GM21515 (cell line): ENCODE data around the gene GIPC3.
"Not testable (repeated sequence)": the region's sequence is repeated elsewhere in the genome, so short reads cannot be mapped to it uniquely, and the experiment has no call there.

Source experiments
- ATAC-seq: cut with Tn5 transposase; IDR thresholded peaks from one replicate; pipeline ENCODE4 v1.9.1; 2021; ENCODE audit not compliant: unreplicated experiment

GIPC3 gene

DNA sequence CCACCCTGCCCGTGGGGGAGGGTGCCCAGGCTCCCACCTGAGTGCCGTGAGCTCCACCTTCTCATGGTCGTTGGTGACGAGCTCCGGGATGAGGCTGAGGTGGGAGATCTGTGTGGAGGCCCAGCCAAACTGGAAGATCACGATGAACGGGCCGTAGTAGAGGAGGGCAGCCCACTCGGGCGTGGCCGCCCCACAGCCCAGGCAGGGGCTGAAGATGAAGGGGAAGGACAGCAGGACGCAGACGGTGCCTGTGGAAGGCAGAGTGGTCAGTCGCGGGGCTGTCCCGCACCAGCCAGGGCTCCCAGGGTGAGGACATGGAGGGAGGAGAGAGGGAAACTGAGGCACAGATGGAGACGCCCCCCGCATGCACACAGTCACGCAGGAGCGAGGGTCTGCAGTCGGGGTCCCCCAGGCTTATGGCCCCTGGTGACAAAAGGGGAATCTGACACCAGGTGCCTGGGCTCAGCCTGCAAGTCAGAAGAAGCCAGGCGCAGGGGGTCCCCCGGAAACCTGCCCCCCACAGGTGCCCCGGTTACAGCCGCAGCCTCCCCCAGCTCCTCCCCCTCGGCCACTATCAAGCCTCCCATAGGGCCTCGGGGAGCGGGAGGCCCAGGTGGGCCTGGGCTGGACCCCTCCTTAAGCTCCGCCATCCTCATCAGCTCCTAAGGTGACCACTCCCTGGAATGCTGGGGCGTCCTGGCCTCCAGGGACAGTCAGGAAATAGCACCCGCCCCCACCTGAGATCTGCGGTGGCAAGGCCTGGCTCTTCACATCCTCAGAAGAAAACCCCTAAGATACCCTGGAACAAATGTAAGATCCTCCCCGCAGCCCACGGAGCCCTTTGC is 34.1 kb upstream of the GIPC3 start:
- no peak for ATAC-seq

DNA sequence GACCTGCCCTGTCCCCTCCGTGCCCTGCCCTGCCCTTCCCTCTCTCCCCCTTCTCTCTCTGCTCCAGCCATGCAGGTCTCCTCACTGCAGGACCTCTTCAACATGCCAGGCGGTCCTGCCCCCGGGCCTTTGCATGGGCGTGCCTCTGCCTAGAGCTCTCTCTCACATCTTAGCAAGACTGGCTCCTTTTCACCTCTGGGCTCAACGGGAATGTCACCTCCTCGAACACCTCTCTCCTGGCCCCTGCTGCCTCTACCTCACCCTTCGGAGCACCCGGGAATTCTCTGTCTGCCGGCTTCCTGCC is 33.5 kb upstream of the GIPC3 start:
- no peak for ATAC-seq

DNA sequence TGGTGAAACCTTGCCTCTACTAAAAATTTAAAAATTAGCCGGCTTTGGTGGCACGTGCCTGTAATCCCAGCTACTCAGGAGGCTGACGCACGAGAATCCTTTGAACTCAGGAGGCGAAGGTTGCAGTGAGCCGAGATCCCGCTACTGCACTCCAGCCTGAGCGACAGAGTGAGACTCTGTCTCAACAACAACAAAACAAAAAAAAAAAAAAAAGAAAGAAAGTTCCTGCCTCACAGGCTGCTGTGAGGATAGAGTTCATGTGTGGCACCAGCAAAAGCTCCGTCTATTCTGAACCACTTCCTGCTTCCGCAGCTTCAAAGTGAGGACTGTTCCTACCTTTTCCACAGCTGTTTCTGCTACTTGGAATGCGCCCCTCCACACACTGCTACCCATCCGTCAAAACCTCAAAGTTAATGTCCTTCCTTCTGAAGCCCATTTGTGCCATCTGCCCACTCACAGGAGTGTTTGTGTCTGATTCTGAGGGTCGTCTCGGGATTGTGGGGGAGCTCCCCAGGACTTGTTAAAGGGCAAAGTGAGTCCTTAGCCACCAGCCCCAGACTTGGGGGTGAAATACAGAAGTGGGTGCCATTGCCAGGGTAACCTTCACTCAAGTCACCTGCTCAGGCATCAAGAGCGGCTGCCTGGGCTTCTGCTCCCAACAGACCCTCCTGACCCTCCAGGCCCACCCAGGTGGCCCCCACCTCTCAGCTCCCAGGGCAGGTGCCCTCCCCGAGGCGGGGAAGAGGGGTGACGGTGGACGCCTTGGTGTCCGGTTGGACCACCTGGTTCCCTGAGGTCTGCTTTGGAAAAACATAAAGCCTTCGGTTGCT is 30.8 kb upstream of the GIPC3 start:
- ATAC-seq: no peak

DNA sequence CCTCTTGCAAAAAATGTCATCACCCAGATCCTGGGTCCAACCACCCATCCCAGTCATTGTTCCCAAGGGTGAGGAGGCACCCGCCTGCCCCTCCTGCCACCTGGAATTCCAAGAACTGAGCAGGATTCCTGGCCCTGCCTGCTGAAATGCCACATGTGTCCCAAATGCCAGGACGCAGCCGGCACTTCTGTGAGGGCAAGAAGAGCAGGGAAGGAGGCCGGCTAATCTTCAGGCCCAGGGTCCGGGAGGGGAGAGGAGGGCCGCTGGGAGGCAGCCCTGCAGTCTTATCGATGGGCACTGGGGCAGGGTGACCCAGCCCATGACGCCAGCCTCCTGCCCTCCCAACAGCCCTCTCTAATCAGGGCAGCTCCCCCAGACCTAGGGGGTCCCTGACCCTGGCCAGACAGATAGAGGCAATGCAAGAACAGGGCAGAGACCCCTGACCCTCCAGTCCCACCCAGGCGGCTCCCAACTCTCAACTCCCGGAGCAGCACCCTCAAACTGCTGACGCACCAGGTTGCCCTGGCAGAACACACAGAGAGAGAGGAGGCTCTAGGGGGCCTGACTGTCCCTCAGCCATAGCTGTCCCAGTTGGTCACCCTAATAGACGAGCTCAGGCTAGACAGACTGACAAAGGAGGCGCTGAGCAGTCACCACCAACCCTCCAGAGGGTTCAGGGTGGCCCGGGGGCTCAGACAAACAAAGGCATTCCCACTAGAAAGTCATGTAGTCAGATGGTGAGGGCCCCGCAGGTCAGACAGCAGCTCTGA is 29.4 kb upstream of the GIPC3 start:
- ATAC-seq: no peak

DNA sequence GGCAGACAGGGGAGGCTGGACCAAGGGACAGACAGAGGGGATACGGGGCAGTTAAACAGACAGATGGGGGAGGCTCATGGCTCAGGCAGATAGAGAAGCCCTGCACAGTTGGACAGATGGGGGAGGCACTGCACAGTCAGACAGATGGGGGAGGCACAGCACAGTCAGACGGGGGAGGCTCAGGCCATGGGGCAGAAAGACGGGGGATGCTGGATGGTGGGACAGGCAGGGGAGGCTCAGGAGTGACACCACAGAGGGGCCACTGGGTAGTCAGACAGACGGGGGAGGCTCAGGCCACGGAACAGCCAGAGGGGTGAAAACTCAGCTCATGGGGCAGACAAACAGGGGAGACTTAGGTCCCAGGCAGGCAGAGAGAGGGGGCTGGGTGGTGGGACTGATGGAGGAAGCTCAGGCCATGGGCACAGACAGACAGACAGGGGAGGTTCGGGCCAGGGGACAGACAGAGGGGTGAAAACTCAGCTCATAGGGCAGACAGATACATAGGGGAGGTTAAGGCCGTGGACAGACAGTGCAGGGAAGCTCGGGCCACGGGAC is 28.8 kb upstream of the GIPC3 start:
- peak; percentile 2 for ATAC-seq

DNA sequence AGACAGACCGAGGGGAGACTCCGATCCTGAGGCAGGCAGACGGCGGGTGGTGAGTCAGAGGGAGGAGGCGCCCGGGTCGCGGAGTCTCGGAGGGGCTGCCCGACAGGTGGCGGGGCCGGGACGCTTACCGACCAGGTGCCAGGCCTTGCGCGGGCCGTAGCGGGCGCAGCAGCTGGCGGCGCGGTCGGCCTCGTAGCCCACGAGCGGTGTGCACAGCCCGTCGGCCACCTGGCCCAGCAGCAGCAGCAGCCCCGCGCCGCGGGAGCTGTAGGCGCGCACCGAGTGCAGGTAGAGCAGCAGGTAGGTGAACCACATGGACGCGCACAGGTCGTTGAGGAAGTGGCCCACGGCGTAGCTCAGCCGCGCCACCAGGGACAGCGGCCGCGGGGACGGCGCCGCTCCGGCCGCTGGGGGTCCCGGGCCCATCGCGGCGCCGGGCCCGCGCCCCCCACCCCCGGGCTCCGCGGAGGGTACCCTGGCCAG is 28.3 kb upstream of the GIPC3 start:
- ATAC-seq: no peak

DNA sequence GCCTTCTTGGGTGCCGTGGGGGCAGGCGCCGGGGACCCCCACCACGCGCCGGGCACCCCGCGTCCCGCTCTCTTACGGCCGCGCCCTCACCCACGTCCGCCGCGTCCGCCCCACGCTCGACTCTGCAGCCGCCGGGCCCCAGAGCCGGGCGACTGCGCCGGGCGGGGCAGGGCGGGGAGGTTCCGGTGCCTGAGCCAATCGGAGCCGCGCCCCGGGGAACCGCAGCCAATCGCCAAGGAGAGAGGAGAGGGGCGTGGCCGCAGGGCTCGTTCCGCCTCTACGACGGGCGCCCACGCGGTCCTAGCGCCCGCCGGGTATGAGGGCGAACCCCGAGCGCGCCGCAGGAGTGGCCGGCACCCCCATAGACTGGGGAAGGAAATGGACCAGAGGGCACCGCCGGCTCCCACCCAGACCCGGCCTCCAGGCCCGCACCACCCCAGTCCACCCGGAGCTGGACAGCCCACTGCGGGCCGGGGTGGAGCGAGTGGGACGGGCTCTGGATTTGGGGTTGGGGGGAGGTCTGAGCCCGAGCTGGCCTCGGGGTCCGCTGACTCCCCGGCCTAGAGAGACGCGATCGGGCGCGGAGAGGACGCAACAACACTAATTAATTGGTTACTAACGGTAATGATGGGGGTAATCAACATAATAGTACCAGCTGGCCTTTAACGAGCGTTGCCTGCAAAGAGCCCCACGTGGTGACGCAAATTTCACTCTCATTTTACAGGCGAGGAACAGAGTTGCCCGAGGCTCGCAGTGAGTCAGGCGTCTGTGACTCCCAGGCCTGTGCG is 27.6 kb upstream of the GIPC3 start, which contains the start of gene MFSD12:
Gene MFSD12, minus strand, starts transcription at position 126 of the 788 bp plus-strand sequence. CDS start 183 bp downstream, outside the sequence.
- ATAC-seq: peak; percentile 73

DNA sequence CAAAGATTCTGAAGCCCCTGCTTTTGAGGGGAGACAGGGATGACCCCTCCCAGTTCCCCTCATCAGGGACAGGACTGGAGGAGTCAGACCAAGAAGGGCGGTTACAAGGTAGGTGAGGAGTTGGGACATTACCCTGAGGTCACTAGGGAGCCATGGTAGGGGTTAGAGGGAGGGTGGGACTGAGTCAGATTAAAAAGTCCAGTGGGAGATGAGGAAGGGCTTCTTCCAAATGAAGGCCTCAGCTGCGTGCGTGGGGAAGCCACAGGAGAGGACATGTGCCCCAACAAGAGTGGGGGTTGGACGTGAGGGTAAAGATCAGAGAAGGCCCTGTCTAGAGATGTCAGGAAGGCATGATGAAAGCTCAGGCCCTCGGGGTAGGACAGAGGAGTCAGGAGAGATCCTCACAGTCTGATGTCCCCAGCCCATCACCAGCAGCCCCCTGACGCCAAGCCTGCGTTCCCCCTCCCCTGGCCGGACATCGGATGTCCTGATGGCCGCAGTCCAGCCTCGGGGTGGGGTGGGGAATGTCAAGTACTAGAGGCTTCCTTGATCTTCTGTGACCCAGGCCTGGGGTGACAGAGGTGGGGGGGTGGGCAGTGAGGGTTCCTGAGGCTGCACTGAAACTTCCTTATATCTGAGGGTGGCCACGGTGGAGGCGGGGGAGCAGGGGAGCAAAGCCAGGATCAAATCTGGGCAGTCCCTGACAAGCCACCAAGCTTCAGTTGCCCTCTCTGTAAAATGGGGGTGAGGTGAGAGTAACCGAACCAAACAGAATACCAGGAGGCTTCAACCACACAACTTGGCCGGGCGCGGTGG is 21.4 kb upstream of the GIPC3 start:
- no peak for ATAC-seq

DNA sequence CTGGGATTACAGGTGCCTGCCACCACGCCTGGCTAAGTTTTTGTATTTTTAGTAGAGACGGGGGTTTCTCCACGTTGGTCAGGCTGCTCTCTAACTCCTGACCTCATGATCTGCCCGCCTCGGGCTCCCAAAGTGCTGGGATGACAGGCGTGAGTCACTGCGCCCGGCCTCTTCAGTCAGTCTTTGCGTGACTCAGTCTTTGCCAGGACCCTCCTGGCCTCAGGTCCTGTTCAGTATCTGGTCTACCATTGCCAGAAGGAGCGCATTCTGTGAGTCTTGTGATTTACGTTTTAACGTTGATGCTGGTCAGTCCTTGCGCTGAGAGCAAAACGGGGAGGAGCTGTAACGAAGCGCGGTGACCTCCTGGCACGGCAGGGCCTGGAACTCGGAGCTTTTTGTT is 20.1 kb upstream of the GIPC3 start:
- no peak for ATAC-seq

DNA sequence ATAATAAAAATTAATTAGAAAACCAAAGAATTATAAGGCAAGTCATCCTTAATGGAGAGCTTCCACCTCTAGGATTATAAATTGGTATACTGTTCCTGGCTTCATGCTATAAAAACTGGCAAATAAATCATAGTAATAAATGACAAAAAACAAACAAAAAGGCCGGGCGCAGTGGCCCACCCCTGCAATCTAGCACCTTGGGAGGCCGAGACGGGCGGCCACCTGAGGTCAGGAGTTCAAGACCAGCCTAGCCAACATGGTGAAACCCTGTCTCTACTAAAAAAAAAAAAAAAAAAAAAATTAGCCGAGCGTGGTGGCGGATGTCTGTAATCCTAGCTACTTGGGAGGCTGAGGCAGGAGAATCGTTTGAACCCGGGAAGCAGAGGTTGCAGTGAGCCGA is 15.2 kb upstream of the GIPC3 start:
- not testable (repeated sequence) for ATAC-seq

DNA sequence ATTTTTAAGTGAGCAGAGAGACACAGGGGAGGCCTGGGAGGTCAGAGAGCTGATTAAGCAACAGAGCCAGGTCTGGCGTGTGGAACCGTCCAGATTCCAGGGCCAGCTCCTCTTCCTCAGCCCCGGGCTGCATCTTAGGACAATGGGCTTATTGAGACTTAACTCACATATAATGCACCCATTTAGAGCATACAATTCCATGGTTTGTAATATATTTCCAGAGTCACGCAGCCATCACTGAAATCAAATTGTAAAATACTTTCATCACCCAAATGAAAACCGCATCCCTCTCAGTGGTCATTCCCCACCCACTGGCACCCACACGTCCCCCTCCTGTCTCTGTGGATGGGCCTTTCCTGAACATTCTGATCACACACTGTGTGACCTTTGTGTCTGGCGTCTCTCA is 14.7 kb upstream of the GIPC3 start:
- no peak for ATAC-seq

DNA sequence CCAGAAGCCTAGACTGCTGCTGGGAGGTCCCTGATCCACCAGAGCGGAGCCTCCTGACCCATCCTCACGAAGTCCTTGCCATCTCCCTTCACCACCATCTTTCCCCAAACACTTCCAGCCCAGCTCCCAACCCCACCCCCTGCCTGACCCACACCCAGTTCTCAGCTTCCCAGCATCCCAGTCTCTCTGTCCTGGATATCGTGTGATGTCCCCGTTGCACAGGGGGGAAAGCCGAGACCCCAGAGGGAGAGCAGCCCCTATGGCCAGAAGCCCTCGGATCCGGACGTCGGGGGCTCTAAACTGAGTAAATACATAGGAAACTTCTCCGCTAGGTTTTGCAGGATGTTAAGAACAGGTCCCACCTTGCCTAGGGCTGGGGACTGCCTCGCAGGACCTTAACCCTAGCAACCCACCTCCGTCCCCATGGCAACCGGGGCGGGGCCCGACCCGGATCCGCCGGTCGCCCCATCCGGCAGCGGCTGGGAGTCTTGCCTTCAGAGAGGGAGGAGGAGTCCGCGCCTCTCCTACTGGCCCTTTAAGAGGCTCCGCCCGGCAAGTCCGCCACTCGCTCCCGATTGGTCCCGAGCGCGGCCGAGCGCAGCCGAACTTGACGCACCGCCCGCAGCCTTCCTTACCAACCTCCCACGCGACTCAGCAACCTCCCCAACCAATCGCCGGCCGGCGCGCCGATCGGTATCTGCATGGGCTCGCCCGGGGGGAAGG is 13.0 kb upstream of the GIPC3 start:
- peak; percentile 90 for ATAC-seq

DNA sequence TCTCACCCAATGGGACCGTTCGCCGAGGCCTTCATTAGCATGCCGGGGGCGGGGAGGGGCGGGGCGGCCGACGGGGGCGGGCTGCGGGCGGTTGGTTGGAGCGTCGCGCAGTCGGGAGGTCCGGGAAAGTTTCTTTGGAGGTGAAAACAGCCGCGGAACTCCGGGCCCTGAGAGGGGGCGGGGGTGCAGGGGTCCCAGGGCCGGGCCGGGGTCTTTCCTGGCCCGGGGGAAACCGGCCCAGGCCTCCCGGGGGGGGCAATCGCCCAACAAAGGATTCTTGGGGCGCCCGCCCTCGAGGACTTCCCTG is 12.5 kb upstream of the GIPC3 start, which contains the start of gene HMG20B:
Gene HMG20B, plus strand, starts transcription at position 90 of the 307 bp plus-strand sequence. CDS start 366 bp downstream, outside the sequence.
- ATAC-seq: no peak

DNA sequence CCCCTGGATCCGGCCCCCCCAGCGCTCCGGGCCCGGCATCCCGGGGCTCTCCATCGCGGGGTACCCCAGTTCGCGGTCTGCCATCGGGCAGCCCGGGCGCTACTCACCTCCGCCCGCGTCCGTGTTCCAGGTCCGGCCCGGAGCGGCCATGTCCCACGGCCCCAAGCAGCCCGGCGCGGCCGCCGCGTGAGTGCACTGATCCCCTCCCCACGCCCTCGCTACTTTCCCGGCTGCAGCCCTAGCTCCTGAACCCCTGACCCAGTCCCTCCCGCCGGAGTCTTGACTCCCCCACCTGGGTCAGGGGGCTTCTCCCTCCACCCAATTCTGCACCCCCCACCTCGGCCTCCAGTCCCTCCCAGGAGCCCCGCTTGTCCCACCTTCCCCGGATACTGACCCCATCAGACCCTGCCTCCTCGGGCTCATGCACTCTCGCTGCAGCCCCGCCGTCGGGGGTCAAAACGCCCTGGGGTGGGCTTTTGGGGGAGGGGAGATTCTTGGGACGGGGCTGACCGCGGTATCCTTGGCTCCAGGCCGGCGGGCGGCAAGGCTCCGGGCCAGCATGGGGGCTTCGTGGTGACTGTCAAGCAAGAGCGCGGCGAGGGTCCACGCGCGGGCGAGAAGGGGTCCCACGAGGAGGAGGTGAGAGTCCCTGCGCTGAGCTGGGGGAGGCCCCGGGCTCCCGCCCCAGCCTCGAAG is 12.0 kb upstream of the GIPC3 start:
- ATAC-seq: peak; percentile 7

DNA sequence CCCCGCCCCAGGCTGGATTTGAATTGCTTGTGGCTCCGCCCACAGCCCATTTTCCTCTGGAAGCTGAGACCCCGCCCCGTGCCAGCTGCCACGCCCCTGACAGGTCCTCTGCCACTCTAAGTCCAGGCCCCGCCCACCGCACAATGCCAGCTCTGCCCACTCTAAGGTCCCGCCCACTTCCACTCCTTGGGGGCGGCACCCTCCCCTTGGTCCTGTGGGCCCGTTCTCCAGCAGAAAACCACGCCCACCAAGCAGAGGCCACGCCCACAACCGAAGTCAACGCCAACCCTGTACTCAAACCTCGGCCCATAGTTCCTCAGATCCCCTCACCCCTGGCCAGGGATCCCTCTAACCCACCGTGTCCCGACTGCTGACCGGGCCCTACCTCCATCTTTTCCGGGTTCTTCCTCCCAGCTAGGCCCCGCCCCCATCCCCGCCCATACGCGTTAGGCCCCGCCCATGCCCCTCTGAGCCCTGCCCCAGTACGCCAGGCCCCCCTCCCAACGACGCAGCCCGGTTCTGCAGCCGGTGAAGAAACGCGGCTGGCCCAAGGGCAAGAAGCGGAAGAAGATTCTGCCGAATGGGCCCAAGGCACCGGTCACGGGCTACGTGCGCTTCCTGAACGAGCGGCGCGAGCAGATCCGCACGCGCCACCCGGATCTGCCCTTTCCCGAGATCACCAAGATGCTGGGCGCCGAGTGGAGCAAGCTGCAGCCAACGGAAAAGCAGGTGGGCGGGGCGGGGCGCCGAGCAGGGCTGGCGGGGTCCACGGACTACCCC is 11.2 kb upstream of the GIPC3 start:
- no peak for ATAC-seq

DNA sequence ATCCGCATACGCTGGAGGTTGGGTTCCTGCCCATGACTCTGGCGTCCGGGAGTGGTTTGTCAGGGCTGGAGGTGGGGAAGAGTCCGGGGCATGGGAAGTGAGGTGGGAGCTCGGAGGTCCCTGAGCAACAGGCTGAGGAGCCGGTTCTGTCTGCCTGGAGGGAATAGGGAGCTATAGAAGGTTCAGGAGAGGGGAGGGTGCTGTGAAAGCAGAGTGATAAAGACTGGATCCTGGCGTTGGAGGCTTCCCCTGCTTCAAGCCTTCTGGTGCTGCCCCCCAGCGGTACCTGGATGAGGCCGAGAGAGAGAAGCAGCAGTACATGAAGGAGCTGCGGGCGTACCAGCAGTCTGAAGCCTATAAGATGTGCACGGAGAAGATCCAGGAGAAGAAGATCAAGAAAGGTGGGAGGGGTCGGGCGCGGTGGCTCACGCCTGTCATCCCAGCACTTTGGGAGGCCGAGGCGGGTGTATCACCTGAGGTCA is 10.0 kb upstream of the GIPC3 start:
- no peak for ATAC-seq

DNA sequence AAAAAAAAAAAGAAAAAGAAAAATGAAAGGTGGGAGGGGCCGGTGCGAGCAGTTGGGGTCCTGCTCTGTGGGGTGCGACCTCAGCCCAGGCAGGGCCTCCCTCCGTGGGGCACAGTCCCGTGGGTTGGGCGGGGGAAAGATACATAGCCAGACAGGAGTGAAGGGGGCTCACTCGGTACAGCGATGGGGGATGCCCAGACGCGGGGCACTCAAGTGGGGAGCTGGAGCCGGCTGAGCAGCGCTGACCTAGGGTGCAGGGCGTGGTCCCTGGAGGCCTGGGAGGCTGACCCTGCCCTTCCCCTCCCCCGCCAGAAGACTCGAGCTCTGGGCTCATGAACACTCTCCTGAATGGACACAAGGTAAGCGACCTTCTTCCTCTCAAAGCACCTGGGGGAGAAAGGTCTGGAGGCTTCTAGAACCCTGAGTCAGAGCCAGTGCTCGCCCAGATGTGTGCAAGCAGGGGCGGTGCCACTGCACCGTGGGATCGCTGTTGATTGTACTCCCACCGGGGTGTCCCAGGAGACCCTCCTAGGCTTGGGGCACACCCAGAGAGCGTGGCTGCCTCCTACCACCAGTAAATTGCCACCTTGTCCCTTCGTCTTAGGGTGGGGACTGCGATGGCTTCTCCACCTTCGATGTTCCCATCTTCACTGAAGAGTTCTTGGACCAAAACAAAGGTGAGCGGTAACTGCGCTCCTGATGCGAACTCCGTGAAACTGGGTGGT is 9.2 kb upstream of the GIPC3 start:
- no peak for ATAC-seq
